PFSK-1 (cell line): ENCODE results near the gene NUB1.

Experiments used
- POLR2AphosphoS5 ChIP-seq: IDR thresholded peaks from 2 replicates; pipeline ENCODE4 v1.6.1; 2012; ENCODE audit warnings: low read depth, mild to moderate bottlenecking, control low read depth, low read length, moderate library complexity
- REST ChIP-seq, 2 experiments: IDR thresholded peaks; 2 replicates each; pipeline versions ENCODE4 v1.6.1 to v1.8.0; 2011 to 2012; ENCODE audit warnings: low read depth in 2 of 2, low read length in 2 of 2, control low read depth in 1 of 2, inconsistent platforms in 1 of 2, mild to moderate bottlenecking in 1 of 2, moderate library complexity in 1 of 2; ENCODE audit not compliant: insufficient read depth in 1 of 2

DNA sequence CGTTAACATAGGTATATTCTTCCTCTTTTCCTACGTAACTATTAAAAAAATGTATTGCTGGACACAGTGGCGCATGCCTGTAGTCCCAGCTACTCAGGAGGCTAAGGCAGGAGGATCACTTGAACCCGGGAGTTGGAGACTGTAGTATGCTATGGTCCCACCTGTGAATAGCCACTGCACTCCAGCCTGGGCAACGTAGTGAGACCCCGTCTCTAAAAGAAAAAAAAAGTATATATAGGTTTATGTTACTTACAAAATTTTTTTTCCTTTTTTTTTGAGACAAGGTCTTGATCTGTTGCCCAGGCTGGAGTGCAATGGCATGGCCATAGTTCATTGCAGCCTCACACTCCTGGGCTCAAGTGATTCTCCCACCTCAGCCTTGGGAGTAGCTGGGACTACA lies 5.6 kb downstream of the NUB1 start:
- TF ChIP-seq POLR2AphosphoS5, result no peak
- no peak for TF ChIP-seq REST (IDR thresholded peaks at IDR 0.05; ENCODE audit: insufficient read depth in 1 of 2, low read depth in 2 of 2, low read length in 2 of 2)
